ENCODE results near the gene CFAP251. TPM values are rescaled to one million over a fixed set of nuclear protein-coding genes. Genes with fewer than 3 reads are reported as not detected.
A peak's percentile ranks its signal among the peaks of the same experiment; 100 is the strongest.

Gene CFAP251
- total RNA-seq, 1 experiment from 2014 or later, result 0.81 TPM

- H3K4me3 Mint-ChIP-seq, result no peak overlapping the region
- DNase-seq, result no peak
- Histone ChIP-seq H3K23me2 (ENCODE audit: insufficient read length, low read depth, low read length, poor library complexity, severe bottlenecking) (no peaks in the 10 kb centered on the region), H4K91ac (ENCODE audit: insufficient read length, low read depth, low read length) (no peak overlapping the region), H3K79me1 (ENCODE audit: insufficient read depth, low read depth, low read length, poor library complexity, severe bottlenecking) (no peaks in the 10 kb centered on the region), H3K4ac (ENCODE audit: low read depth, low read length) (no peak overlapping the region), H3K4me2 (ENCODE audit: insufficient read depth, insufficient read length, low read length) (no peak overlapping the region), H2BK15ac (ENCODE audit: low read depth, low read length) (no peak overlapping the region), H2BK20ac (ENCODE audit: low read depth, low read length, poor library complexity, severe bottlenecking) (no peak overlapping the region), H2AK5ac (ENCODE audit: insufficient read length, low read length) (no peak overlapping the region), H2BK5ac (ENCODE audit: insufficient read length, low read length) (no peak overlapping the region), H3K9me3 (ENCODE audit: control insufficient read depth, low read depth, low read length) (no peaks in the 10 kb centered on the region), H3K23ac (ENCODE audit: insufficient read length, low read depth, low read length) (no peak overlapping the region), H3K27ac (ENCODE audit: insufficient read length, low read depth, low read length) (no peak overlapping the region), H2BK120ac (ENCODE audit: low read depth, low read length, poor library complexity, severe bottlenecking) (no peak overlapping the region), H3K9ac (ENCODE audit: extremely low read depth, insufficient read length, low read length) (no peak overlapping the region), H3K27me3 (ENCODE audit: insufficient read depth, low read length) (no peaks in the 10 kb centered on the region), H3T11ph (ENCODE audit: low read length) (no peak overlapping the region), H4K5ac (ENCODE audit: insufficient read length, low read depth, low read length) (no peak overlapping the region), H3K18ac (ENCODE audit: insufficient read length, low read depth, low read length) (no peak overlapping the region), H3K56ac (ENCODE audit: insufficient read length, low read depth, low read length) (no peak overlapping the region), H4K20me1 (ENCODE audit: control insufficient read depth, insufficient read depth, insufficient read length) (no peaks in the 10 kb centered on the region), H4K8ac (replicated peaks; ENCODE audit: insufficient read length, low read depth, low read length) (no peak overlapping the region), H2BK12ac (ENCODE audit: insufficient read length, low read depth, low read length) (no peak overlapping the region), H3K14ac (ENCODE audit: insufficient read depth, low read length) (no peak overlapping the region), H3K79me2 (ENCODE audit: insufficient read depth, low read length) (no peaks in the 10 kb centered on the region), H3K4me1 (ENCODE audit: insufficient read depth, low read length) (no peaks in the 10 kb centered on the region; the same call in 1 of the 2 replicates), H2AFZ (ENCODE audit: low read length) (no peak overlapping the region)
- H3K27ac Mint-ChIP-seq, result peak overlapping the region in 1 of 3 experiments; percentile 43; a peak in 1 of 7 replicates
- H3K36me3 Mint-ChIP-seq (ENCODE audit: insufficient read depth in 1 of 3, low read depth in 3 of 3), result peaks cover 0 to 7% (median 0%) of the 10 kb centered on the region in 3 experiments; a peak in 2 of 7 replicates
- peaks cover 3% of the 10 kb centered on the region for H3K27me3 Mint-ChIP-seq (ENCODE audit: low read depth)
- peaks cover 7 to 16% of the 10 kb centered on the region in 2 experiments; a peak in 3 of 5 replicates for H3K9me3 Mint-ChIP-seq
- peaks cover 10% of the 10 kb centered on the region in 2 experiments for H3K4me1 Mint-ChIP-seq
- no CpG with 5 or more reads among the region's 4 CpGs for WGBS (ENCODE audit: extremely low coverage, insufficient read length, low lambda C conversion rate)
- no peak for TF ChIP-seq CTCF (conservative IDR thresholded peaks at IDR 0.05)
Observed at GRCh38 chr12:121949648-121950397, 31.4 kb downstream of the CFAP251 start.

Data from H9 (cell line).